Suprapubic skin (tissue), 4 donors: Measurements from ENCODE around the gene EIF2D. TPM values are rescaled to one million over a fixed set of nuclear protein-coding genes. Genes with fewer than 3 reads are reported as not detected.

Experiments used
- DNase-seq, 2 donors: peaks; one replicate each; pipeline ENCODE4 v3.0.0-alpha.2; 2019; ENCODE audit warnings: low spot score in 2 of 2
- H3K27ac ChIP-seq: fragments of 200-600 bp; sonication (generic); one replicate; pipeline ENCODE4 v1.5.1; 2019
- H3K27me3 ChIP-seq: fragments of 200-600 bp; sonication (generic); one replicate; pipeline ENCODE4 v1.5.1; 2019
- H3K36me3 ChIP-seq: fragments of 200-600 bp; sonication (generic); one replicate; pipeline ENCODE4 v1.5.1; 2019
- H3K4me1 ChIP-seq: fragments of 200-600 bp; sonication (generic); one replicate; pipeline ENCODE4 v1.5.1; 2019
- H3K4me3 ChIP-seq: fragments of 200-600 bp; sonication (generic); one replicate; pipeline ENCODE4 v1.5.1; 2019; ENCODE audit warnings: mild to moderate bottlenecking
- H3K9me3 ChIP-seq: fragments of 200-600 bp; sonication (generic); one replicate; pipeline ENCODE4 v1.5.1; 2019
- CTCF ChIP-seq, 2 donors: fragments of 200-600 bp in 1 of 2; fragments of 450-650 bp in 1 of 2; sonication (generic) in 1 of 2; IDR thresholded peaks; one replicate each; pipeline ENCODE4 v1.5.1; 2016 to 2019; ENCODE audit warnings: antibody characterized with exemption in 2 of 2, mild to moderate bottlenecking in 1 of 2, moderate library complexity in 1 of 2
- EP300 ChIP-seq: sonication (generic); formaldehyde crosslinking; IDR thresholded peaks from one replicate; pipeline ENCODE4 v1.6.1; 2017; ENCODE audit warnings: antibody characterized with exemption
- POLR2A ChIP-seq, 2 donors: fragments of 450-650 bp; IDR thresholded peaks; one replicate each; pipeline ENCODE4 v1.6.1; 2017; ENCODE audit warnings: antibody characterized with exemption in 2 of 2, mild to moderate bottlenecking in 2 of 2, moderate library complexity in 2 of 2
- POLR2AphosphoS5 ChIP-seq, 3 donors: sonication (generic); formaldehyde crosslinking; IDR thresholded peaks; one replicate each; pipeline ENCODE4 v1.6.1; 2017; ENCODE audit warnings: antibody characterized with exemption in 3 of 3
- WGBS: methylation state at CpG from one replicate; pipeline ENCODE4 v1.1.5; 2018; 5-methylcytosine and 5-hydroxymethylcytosine counted together
- total RNA-seq, 4 donors: library from RNA; depleted of rRNA; stranded (reverse); fragments of >200 nt; gene quantifications; one replicate each; pipeline ENCODE4 v1.1.0, GENCODE V29; 2016

Gene EIF2D
- total RNA-seq, 4 donors from 2014 or later: 55.0 to 69.1 (median 61.1) TPM

DNA sequence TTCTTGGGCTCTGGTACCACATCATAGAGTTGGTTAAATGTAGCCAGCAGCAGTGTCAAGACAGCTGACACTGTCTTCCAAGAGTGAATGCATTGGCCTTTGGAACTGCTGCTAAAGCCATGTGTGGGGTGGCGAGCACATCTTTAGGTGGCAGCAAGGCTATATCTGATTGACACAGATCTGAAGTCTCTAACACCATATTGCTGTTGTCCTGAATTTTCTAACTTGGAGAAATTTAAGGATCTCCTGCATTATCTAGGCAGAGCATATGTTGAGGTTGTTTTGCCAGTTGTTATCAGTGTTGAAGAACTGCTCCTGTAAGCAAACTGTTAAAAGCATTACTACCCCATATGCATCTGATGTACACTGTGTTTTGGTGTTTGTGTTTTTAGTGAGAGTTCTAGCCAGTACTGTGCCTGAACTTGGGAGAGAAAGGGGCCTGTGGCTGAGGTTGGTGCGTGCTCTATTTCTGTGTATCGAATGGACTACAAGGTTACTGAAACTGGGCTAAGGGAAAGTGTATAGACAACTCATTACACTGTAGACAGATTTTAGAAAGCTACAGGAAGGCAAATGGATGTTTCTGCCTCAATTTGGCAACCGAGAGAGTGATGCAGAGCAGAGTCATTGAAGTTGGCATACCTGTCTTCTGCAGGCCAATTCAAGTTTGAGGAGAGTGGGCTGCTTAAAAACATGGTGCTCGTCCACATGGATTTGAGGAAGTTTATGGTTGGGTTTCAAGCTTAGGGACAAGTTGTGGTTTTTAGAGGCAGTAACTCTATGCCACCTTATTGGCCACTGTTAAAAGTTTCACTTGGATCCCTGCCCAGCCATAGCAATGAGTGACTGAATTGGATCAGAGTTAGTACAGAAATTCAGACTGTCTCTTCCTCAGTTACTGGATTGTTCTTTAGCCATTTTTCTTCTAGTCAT lies 40.0 kb upstream of the EIF2D start:
- H3K9me3 ChIP-seq: no peaks in the 10 kb centered on the region
- H3K4me1 ChIP-seq: peaks cover 7% of the 10 kb centered on the region
- H3K4me3 ChIP-seq: no peak overlapping the region
- TF ChIP-seq EP300 (no peak), POLR2AphosphoS5 (IDR thresholded peaks at IDR 0.05) (no peak), CTCF (IDR thresholded peaks at IDR 0.05) (no peak), POLR2A (IDR thresholded peaks at IDR 0.05) (no peak)
- no peak overlapping the region for H3K27ac ChIP-seq
- DNase-seq: no peak
- H3K36me3 ChIP-seq: peaks cover 8% of the 10 kb centered on the region
- H3K27me3 ChIP-seq: no peaks in the 10 kb centered on the region
- WGBS: 88% methylated on average over 5 of the region's 5 CpGs

- 97% methylated on average over 3 of the region's 3 CpGs for whole genome bisulfite sequencing
- Histone ChIP-seq H3K27me3 (no peaks in the 10 kb centered on the region), H3K4me3 (no peak overlapping the region), H3K27ac (no peak overlapping the region), H3K36me3 (peaks cover 8% of the 10 kb centered on the region), H3K9me3 (no peaks in the 10 kb centered on the region), H3K4me1 (peaks cover 5% of the 10 kb centered on the region)
- no peak for DNase-seq
- no peak for TF ChIP-seq POLR2A (IDR thresholded peaks at IDR 0.05)
- TF ChIP-seq CTCF (IDR thresholded peaks at IDR 0.05): no peak
- TF ChIP-seq POLR2AphosphoS5 (IDR thresholded peaks at IDR 0.05): no peak
- no peak for TF ChIP-seq EP300
Observed at GRCh38 chr1:206651014-206651413, 38.7 kb upstream of the EIF2D start.

- no peak for DNase-seq
- TF ChIP-seq EP300 (no peak), CTCF (IDR thresholded peaks at IDR 0.05) (no peak), POLR2AphosphoS5 (IDR thresholded peaks at IDR 0.05) (no peak), POLR2A (IDR thresholded peaks at IDR 0.05) (no peak)
- Histone ChIP-seq H3K4me1 (no peaks in the 10 kb centered on the region), H3K27me3 (no peaks in the 10 kb centered on the region), H3K36me3 (peaks cover 8% of the 10 kb centered on the region), H3K27ac (no peak overlapping the region), H3K4me3 (no peak overlapping the region), H3K9me3 (no peaks in the 10 kb centered on the region)
- WGBS: 86% methylated on average over 5 of the region's 5 CpGs
Observed at GRCh38 chr1:206649261-206649921, 37.1 kb upstream of the EIF2D start.

- Histone ChIP-seq H3K9me3 (no peaks in the 10 kb centered on the region), H3K4me1 (no peaks in the 10 kb centered on the region), H3K36me3 (peaks cover 8% of the 10 kb centered on the region), H3K27me3 (no peaks in the 10 kb centered on the region), H3K27ac (no peak overlapping the region), H3K4me3 (no peak overlapping the region)
- no peak for DNase-seq
- TF ChIP-seq CTCF (IDR thresholded peaks at IDR 0.05): no peak
- no peak for TF ChIP-seq POLR2AphosphoS5 (IDR thresholded peaks at IDR 0.05)
- no peak for TF ChIP-seq POLR2A (IDR thresholded peaks at IDR 0.05)
Observed at GRCh38 chr1:206647224-206647623, 35.0 kb upstream of the EIF2D start.

GRCh38 chr1:206646504-206646903 lies 34.2 kb upstream of the EIF2D start:
- TF ChIP-seq CTCF (IDR thresholded peaks at IDR 0.05) (no peak), POLR2AphosphoS5 (IDR thresholded peaks at IDR 0.05) (no peak), EP300 (no peak), POLR2A (IDR thresholded peaks at IDR 0.05) (no peak)
- H3K36me3 ChIP-seq: peaks cover 8% of the 10 kb centered on the region
- H3K9me3 ChIP-seq: no peaks in the 10 kb centered on the region
- no peaks in the 10 kb centered on the region for H3K27me3 ChIP-seq
- H3K27ac ChIP-seq: no peak overlapping the region
- no peak for DNase-seq
- no peaks in the 10 kb centered on the region for H3K4me1 ChIP-seq
- no peak overlapping the region for H3K4me3 ChIP-seq
- WGBS: 100% methylated on average over 1 of the region's 1 CpG
